SK-N-SH treated with all-trans-retinoic acid at 6 μM for 48 hours (cell line): ENCODE measurements around the gene HOXA13.

Source experiments
- ATAC-seq: fragments of 200-7000 bp; cut with Tn5 transposase; 3 replicates; pipeline ENCODE4 v1.9.1; 2020; ENCODE audit warnings: mild to moderate bottlenecking, moderate library complexity
- ARNTL ChIP-seq: fragments of 450-650 bp; formaldehyde crosslinking; IDR thresholded peaks from 2 replicates; pipeline ENCODE4 v1.5.0; 2020; ENCODE audit warnings: low read depth, mild to moderate bottlenecking, moderate library complexity, borderline replicate concordance
- BACH2 ChIP-seq: fragments of 250-450 bp; sonication (Bioruptor Pico); IDR thresholded peaks from 2 replicates; pipeline ENCODE4 v1.9.0; 2021; ENCODE audit warnings: mild to moderate bottlenecking, borderline replicate concordance
- CREB5 ChIP-seq: fragments of 250-450 bp; sonication (Bioruptor Pico); IDR thresholded peaks from 2 replicates; pipeline ENCODE4 v1.5.1; 2020; ENCODE audit warnings: low read depth, mild to moderate bottlenecking, moderate library complexity
- CSDC2 ChIP-seq: fragments of 250-450 bp; sonication (Bioruptor Pico); IDR thresholded peaks from 2 replicates; pipeline ENCODE4 v1.5.0; 2020; ENCODE audit warnings: mild to moderate bottlenecking, moderate library complexity
- CSRNP3 ChIP-seq: fragments of 250-450 bp; sonication (Bioruptor Pico); IDR thresholded peaks from 2 replicates; pipeline ENCODE4 v1.5.1; 2021; ENCODE audit warnings: mild to moderate bottlenecking, moderate library complexity
- GLIS3 ChIP-seq: fragments of 250-450 bp; sonication (Bioruptor Pico); IDR thresholded peaks from 2 replicates; pipeline ENCODE4 v1.5.0; 2020; ENCODE audit warnings: mild to moderate bottlenecking, moderate library complexity
- ISL1 ChIP-seq: fragments of 250-450 bp; sonication (Bioruptor Pico); IDR thresholded peaks from 2 replicates; pipeline ENCODE4 v2.1.2; 2022; ENCODE audit warnings: mild to moderate bottlenecking, moderate library complexity
- OSR1 ChIP-seq: fragments of 250-450 bp; sonication (Bioruptor Pico); IDR thresholded peaks from 2 replicates; pipeline ENCODE4 v1.8.0; 2022; ENCODE audit warnings: moderate library complexity, mild to moderate bottlenecking, inconsistent platforms
- PATZ1 ChIP-seq: fragments of 250-450 bp; sonication (Bioruptor Pico); IDR thresholded peaks from 2 replicates; pipeline ENCODE4 v1.8.0; 2020; ENCODE audit warnings: mild to moderate bottlenecking, moderate library complexity, borderline replicate concordance
- POU6F1 ChIP-seq: fragments of 250-450 bp; sonication (Bioruptor Pico); IDR thresholded peaks from 2 replicates; pipeline ENCODE4 v1.8.0; 2021; ENCODE audit warnings: low read depth, mild to moderate bottlenecking, moderate library complexity, borderline replicate concordance
- PPARA ChIP-seq: fragments of 250-450 bp; sonication (Bioruptor Pico); IDR thresholded peaks from 2 replicates; pipeline ENCODE4 v1.5.0; 2020; ENCODE audit warnings: mild to moderate bottlenecking, borderline replicate concordance
- RARB ChIP-seq: fragments of 250-450 bp; sonication (Bioruptor Pico); IDR thresholded peaks from 2 replicates; pipeline ENCODE4 v1.8.0; 2021; ENCODE audit warnings: mild to moderate bottlenecking, moderate library complexity
- SNAI2 ChIP-seq: fragments of 250-450 bp; sonication (Bioruptor Pico); IDR thresholded peaks from 2 replicates; pipeline ENCODE4 v1.5.0; 2020; ENCODE audit warnings: mild to moderate bottlenecking, moderate library complexity
- TOX ChIP-seq: fragments of 250-450 bp; sonication (Bioruptor Pico); IDR thresholded peaks from 2 replicates; pipeline ENCODE4 v1.8.0; 2021; ENCODE audit warnings: mild to moderate bottlenecking, moderate library complexity, borderline replicate concordance
- TSHZ2 ChIP-seq: fragments of 250-450 bp; sonication (Bioruptor Pico); IDR thresholded peaks from 2 replicates; pipeline ENCODE4 v1.5.0; 2020; ENCODE audit warnings: mild to moderate bottlenecking, moderate library complexity
- ZC3H10 ChIP-seq: fragments of 250-450 bp; sonication (Bioruptor Pico); IDR thresholded peaks from 2 replicates; pipeline ENCODE4 v1.5.1; 2021; ENCODE audit warnings: mild to moderate bottlenecking, moderate library complexity
- ZFP3 ChIP-seq: fragments of 250-450 bp; sonication (Bioruptor Pico); IDR thresholded peaks from 2 replicates; pipeline ENCODE4 v1.5.0; 2020; ENCODE audit warnings: mild to moderate bottlenecking, moderate library complexity
- ZFP30 ChIP-seq: fragments of 450-650 bp; formaldehyde crosslinking; IDR thresholded peaks from 2 replicates; pipeline ENCODE4 v1.5.0; 2022; ENCODE audit warnings: mild to moderate bottlenecking, moderate library complexity
- ZNF565 ChIP-seq: fragments of 450-650 bp; formaldehyde crosslinking; conservative IDR thresholded peaks from 2 replicates; pipeline ENCODE4 v1.5.0; 2020; ENCODE audit warnings: low read depth, mild to moderate bottlenecking, moderate library complexity
- ZNF70 ChIP-seq: fragments of 450-650 bp; formaldehyde crosslinking; IDR thresholded peaks from 2 replicates; pipeline ENCODE4 v1.5.0; 2020; ENCODE audit warnings: mild to moderate bottlenecking, moderate library complexity
- ZNF8 ChIP-seq: fragments of 450-650 bp; formaldehyde crosslinking; IDR thresholded peaks from 2 replicates; pipeline ENCODE4 v1.5.0; 2020; ENCODE audit warnings: mild to moderate bottlenecking, moderate library complexity

Gene HOXA13

GRCh38 chr7:27213433-27214238, 13.7 kb upstream of the HOXA13 start:
- TF ChIP-seq CSDC2, result no peak
- no peak for TF ChIP-seq CREB5 (CRISPR knock-in tag)
- TF ChIP-seq POU6F1 (CRISPR knock-in tag), result no peak
- no peak for TF ChIP-seq CSRNP3
- no peak for TF ChIP-seq ISL1
- no peak for TF ChIP-seq OSR1
- no peak for TF ChIP-seq ARNTL (CRISPR knock-in tag)
- TF ChIP-seq ZC3H10 (CRISPR knock-in tag), result no peak
- no peak for TF ChIP-seq PATZ1 (CRISPR knock-in tag)
- no peak for ATAC-seq

GRCh38 chr7:27212497-27213432, 12.9 kb upstream of the HOXA13 start:
- TF ChIP-seq PATZ1 (CRISPR knock-in tag), result no peak
- TF ChIP-seq POU6F1 (CRISPR knock-in tag), result no peak
- TF ChIP-seq PPARA (CRISPR knock-in tag), result no peak
- TF ChIP-seq TSHZ2 (CRISPR knock-in tag), result no peak
- no peak for TF ChIP-seq ZC3H10 (CRISPR knock-in tag)
- TF ChIP-seq CSRNP3, result no peak
- TF ChIP-seq ZFP3 (CRISPR knock-in tag), result no peak
- TF ChIP-seq GLIS3 (CRISPR knock-in tag), result no peak
- TF ChIP-seq OSR1, result no peak
- no peak for TF ChIP-seq ZNF565 (CRISPR knock-in tag)
- TF ChIP-seq SNAI2, result no peak
- no peak for TF ChIP-seq ARNTL (CRISPR knock-in tag)
- TF ChIP-seq CSDC2, result no peak
- TF ChIP-seq ZNF70, result no peak
- no peak for TF ChIP-seq TOX (CRISPR knock-in tag)
- no peak for TF ChIP-seq BACH2
- TF ChIP-seq ZFP30 (CRISPR knock-in tag), result no peak
- no peak for TF ChIP-seq RARB (CRISPR knock-in tag)
- TF ChIP-seq ZNF8, result no peak
- TF ChIP-seq, all 23 proteins: peak for 0

More at GRCh38 chr7:27212497-27213432, 12.9 kb upstream of the HOXA13 start:
- peak; percentile 24; the same call in 2 of the 3 replicates for ATAC-seq
